ENCODE measurements around the gene WNK2. TPM values are rescaled to one million over a fixed set of nuclear protein-coding genes. Genes with fewer than 3 reads are reported as not detected.

WNK2 gene
- total and polyA plus RNA-seq, 2 of the 4 experiments (the other 2 are of a cell fraction), result not detected

DNA sequence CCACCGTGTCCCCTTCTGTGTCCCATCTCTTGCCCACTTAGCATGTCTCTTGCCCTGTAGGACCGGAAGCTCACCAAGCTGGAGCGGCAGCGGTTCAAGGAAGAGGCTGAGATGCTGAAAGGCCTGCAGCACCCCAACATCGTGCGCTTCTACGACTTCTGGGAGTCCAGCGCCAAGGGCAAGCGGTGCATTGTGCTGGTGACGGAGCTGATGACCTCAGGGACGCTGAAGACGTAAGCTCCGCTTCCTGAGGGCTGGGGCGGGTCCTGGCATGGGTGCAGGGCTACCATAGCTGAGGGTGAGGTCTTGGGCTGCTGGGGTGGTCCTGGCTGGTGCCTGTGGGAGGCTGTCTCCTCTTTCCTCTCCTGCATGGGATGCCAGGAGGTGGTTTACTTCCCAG is 45.7 kb downstream of the WNK2 start:
- DNase-seq, result no peak
- H4K5ac ChIP-seq (ENCODE audit: low read depth, low read length), result no peak overlapping the region
- in situ Hi-C loops (cut with MboI; ENCODE audit: low sequenced_read_pairs) (no loop called here), dilution Hi-C loops (cut with HindIII; ENCODE audit: low sequenced_read_pairs, unreplicated experiment) (no loop called here), intact Hi-C loops (cut with micrococcal nuclease) (no loop called here)
- no peak overlapping the region for H4K8ac ChIP-seq (ENCODE audit: low read depth in 2 of 2, low read length in 2 of 2)
- H4K20me1 ChIP-seq (ENCODE audit: insufficient read depth, low read length), result no peaks in the 10 kb centered on the region
- H3K4ac ChIP-seq (ENCODE audit: low read depth, low read length), result no peak overlapping the region
- WGBS, 2 experiments (ENCODE audit: extremely low coverage in 2 of 2, insufficient read length in 1 of 2), result 72% methylated on average over 6 of the region's 14 CpGs; no CpG with 5 or more reads in 1 of the 2 experiments
- H2AFZ ChIP-seq (replicated peaks; ENCODE audit: low read length, poor library complexity), result no peak overlapping the region
- H2BK5ac ChIP-seq (ENCODE audit: low read depth, low read length, poor library complexity, severe bottlenecking), result no peak overlapping the region
- H2AK9ac ChIP-seq (replicated peaks; ENCODE audit: low read depth, low read length, poor library complexity), result no peak overlapping the region
- no peak overlapping the region for H3K23ac ChIP-seq (ENCODE audit: low read depth, low read length)
- no peak overlapping the region for H3K4me2 ChIP-seq (ENCODE audit: low read depth, low read length)
- no peak overlapping the region for H3K14ac ChIP-seq (replicated peaks; ENCODE audit: low read depth, low read length)
- no peaks in the 10 kb centered on the region for H3K36me3 ChIP-seq (ENCODE audit: control insufficient read depth, insufficient read depth, low read length)
- no peaks in the 10 kb centered on the region for H3K79me1 ChIP-seq (ENCODE audit: low read depth in 1 of 2, low read length in 2 of 2)
- no peak overlapping the region for H3K4me3 ChIP-seq (ENCODE audit: insufficient read depth, low read depth, low read length)
- ChIA-PET POLR2A (ENCODE audit: unreplicated experiment) (no interaction called here), CTCF (no interaction called here)
- no peak overlapping the region for H2BK120ac ChIP-seq (ENCODE audit: low read depth, low read length)
- no peak overlapping the region for H3K18ac ChIP-seq (ENCODE audit: low read depth, low read length)
- H3K9me3 ChIP-seq (ENCODE audit: control insufficient read depth, insufficient read depth, low read length), result no peaks in the 10 kb centered on the region
- H3K56ac ChIP-seq (ENCODE audit: extremely low read depth, insufficient read depth, low read length), result no peak overlapping the region
- H3K9ac ChIP-seq (ENCODE audit: low read depth, low read length), result no peak overlapping the region
- H2AK5ac ChIP-seq (ENCODE audit: low read depth, low read length), result no peak overlapping the region
- H2BK20ac ChIP-seq (ENCODE audit: low read depth, low read length), result no peak overlapping the region
- no peak overlapping the region for H4K91ac ChIP-seq (ENCODE audit: insufficient read depth, low read depth, low read length)
- TF ChIP-seq RFX5 (IDR thresholded peaks at IDR 0.05; ENCODE audit: low read depth, low read length) (no peak), NFE2L2 (IDR thresholded peaks at IDR 0.05; ENCODE audit: low read depth, low read length) (no peak), MAZ (IDR thresholded peaks at IDR 0.05; ENCODE audit: borderline replicate concordance, low read depth, low read length) (no peak), MXI1 (IDR thresholded peaks at IDR 0.05; ENCODE audit: borderline replicate concordance, low read depth, low read length) (no peak), FOS (IDR thresholded peaks at IDR 0.05; ENCODE audit: low read depth, low read length) (no peak), POLR2A (IDR thresholded peaks at IDR 0.05; ENCODE audit: low read depth, low read length) (no peak), CHD1 (IDR thresholded peaks at IDR 0.05; ENCODE audit: low read depth, low read length) (no peak), RCOR1 (IDR thresholded peaks at IDR 0.05; ENCODE audit: insufficient replicate concordance, low read length) (no peak), BHLHE40 (IDR thresholded peaks at IDR 0.05; ENCODE audit: low read depth, low read length) (no peak)
- TF ChIP-seq, protein P1, sequence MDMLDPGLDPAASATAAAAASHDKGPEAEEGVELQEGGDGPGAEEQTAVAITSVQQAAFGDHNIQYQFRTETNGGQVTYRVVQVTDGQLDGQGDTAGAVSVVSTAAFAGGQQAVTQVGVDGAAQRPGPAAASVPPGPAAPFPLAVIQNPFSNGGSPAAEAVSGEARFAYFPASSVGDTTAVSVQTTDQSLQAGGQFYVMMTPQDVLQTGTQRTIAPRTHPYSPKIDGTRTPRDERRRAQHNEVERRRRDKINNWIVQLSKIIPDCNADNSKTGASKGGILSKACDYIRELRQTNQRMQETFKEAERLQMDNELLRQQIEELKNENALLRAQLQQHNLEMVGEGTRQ (IDR thresholded peaks at IDR 0.05; ENCODE audit: low read depth, low read length), result no peak
- TF ChIP-seq, protein P2, sequence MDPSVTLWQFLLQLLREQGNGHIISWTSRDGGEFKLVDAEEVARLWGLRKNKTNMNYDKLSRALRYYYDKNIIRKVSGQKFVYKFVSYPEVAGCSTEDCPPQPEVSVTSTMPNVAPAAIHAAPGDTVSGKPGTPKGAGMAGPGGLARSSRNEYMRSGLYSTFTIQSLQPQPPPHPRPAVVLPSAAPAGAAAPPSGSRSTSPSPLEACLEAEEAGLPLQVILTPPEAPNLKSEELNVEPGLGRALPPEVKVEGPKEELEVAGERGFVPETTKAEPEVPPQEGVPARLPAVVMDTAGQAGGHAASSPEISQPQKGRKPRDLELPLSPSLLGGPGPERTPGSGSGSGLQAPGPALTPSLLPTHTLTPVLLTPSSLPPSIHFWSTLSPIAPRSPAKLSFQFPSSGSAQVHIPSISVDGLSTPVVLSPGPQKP (IDR thresholded peaks at IDR 0.05; ENCODE audit: borderline replicate concordance, low read depth, low read length), result no peak
- BruUV-seq (replicated peaks), result no TSS peak
- no peaks in the 10 kb centered on the region for H3K4me1 ChIP-seq (ENCODE audit: control insufficient read depth, insufficient read depth, low read length)
- H3K27me3 ChIP-seq (ENCODE audit: control insufficient read depth, insufficient read depth, low read length), result peaks cover 6% of the 10 kb centered on the region; the same call in 1 of the 2 replicates
- no peak overlapping the region for H3K27ac ChIP-seq (ENCODE audit: insufficient read depth, low read length)
- H3K9me1 ChIP-seq (ENCODE audit: insufficient read depth, low read length), result no peaks in the 10 kb centered on the region
- ATAC-seq (ENCODE audit: low read depth), result no peak
- no peak overlapping the region for H2BK15ac ChIP-seq (ENCODE audit: low read depth, low read length)

Data from IMR-90 (cell line).